CD4-positive, alpha-beta T cell (primary cell): ENCODE measurements around the gene IGF1R. TPM values are rescaled to one million over a fixed set of nuclear protein-coding genes. Genes with fewer than 3 reads are reported as not detected.

Experiments used
- ATAC-seq: fragments of 200-7000 bp; cut with Tn5 transposase; one replicate; pipeline ENCODE4 v1.10.0; 2022; ENCODE audit warnings: mild to moderate bottlenecking; ENCODE audit not compliant: poor library complexity
- CTCF ChIA-PET: fragments of 350-600 bp; sonication (Branson Sonifier 250); formaldehyde crosslinking; loops from one replicate; lab custom pipeline; 2021; ENCODE audit warnings: antibody characterized with exemption, inconsistent platforms; lab: Charles Lee
- POLR2A ChIA-PET: fragments of 350-600 bp; sonication (Branson Sonifier 250); formaldehyde crosslinking; loops from one replicate; lab custom pipeline; 2021; ENCODE audit warnings: antibody characterized with exemption, inconsistent platforms; lab: Charles Lee
- DNase-seq, 14 experiments: peaks; one replicate each; pipeline ENCODE4 v3.0.0-alpha.2; 2013 to 2020; ENCODE audit warnings: mixed read lengths in 2 of 14
- H3K27ac ChIP-seq, 2 donors: one replicate each; pipeline versions ENCODE4 v1.5.1 to v1.7.0; 2013; ENCODE audit warnings: low read length in 2 of 2, low read depth in 1 of 2, mild to moderate bottlenecking in 1 of 2
- H3K27me3 ChIP-seq, 2 experiments: 1 replicate in 1 of 2; 2 replicates in 1 of 2; pipeline versions ENCODE4 v1.6.1 to v1.7.0; 2013; ENCODE audit warnings: low read length in 2 of 2, control low read depth in 1 of 2, mild to moderate bottlenecking in 1 of 2, moderate library complexity in 1 of 2; ENCODE audit not compliant: insufficient read depth in 2 of 2, control insufficient read depth in 1 of 2
- H3K36me3 ChIP-seq: one replicate; pipeline ENCODE4 v1.6.1; 2013; ENCODE audit warnings: low read length, control low read depth; ENCODE audit not compliant: insufficient read depth
- H3K4me1 ChIP-seq: one replicate; pipeline ENCODE4 v1.6.1; 2013; ENCODE audit warnings: low read length, control low read depth; ENCODE audit not compliant: insufficient read depth
- H3K4me3 ChIP-seq: one replicate; pipeline ENCODE4 v1.5.1; 2013; ENCODE audit warnings: mild to moderate bottlenecking, low read length, moderate library complexity
- H3K9me3 ChIP-seq, 2 experiments: 1 replicate in 1 of 2; 2 replicates in 1 of 2; pipeline versions ENCODE4 v1.6.1 to v1.7.0; 2013; ENCODE audit warnings: low read length in 2 of 2, mild to moderate bottlenecking in 2 of 2, control low read depth in 1 of 2, moderate library complexity in 1 of 2; ENCODE audit not compliant: control insufficient read depth in 1 of 2, insufficient read depth in 1 of 2
- H3K27ac Mint-ChIP-seq: one replicate; pipeline ENCODE4 v1.8.0; 2020; ENCODE audit warnings: mixed read lengths
- H3K27me3 Mint-ChIP-seq: one replicate; pipeline ENCODE4 v1.8.0; 2021; ENCODE audit warnings: mixed read lengths
- H3K36me3 Mint-ChIP-seq: one replicate; pipeline ENCODE4 v1.8.0; 2021; ENCODE audit warnings: low read depth, mixed read lengths
- H3K4me1 Mint-ChIP-seq: one replicate; pipeline ENCODE4 v1.8.0; 2021; ENCODE audit warnings: low read depth, mixed read lengths
- H3K4me3 Mint-ChIP-seq: one replicate; pipeline ENCODE4 v1.8.0; 2020; ENCODE audit warnings: mild to moderate bottlenecking, mixed read lengths
- H3K9me3 Mint-ChIP-seq: one replicate; pipeline ENCODE4 v1.8.0; 2020; ENCODE audit warnings: mixed read lengths
- CTCF ChIP-seq: fragments of 200-600 bp; IDR thresholded peaks from one replicate; pipeline ENCODE4 v1.8.0; 2022; ENCODE audit warnings: antibody characterized with exemption, mild to moderate bottlenecking
- intact Hi-C, 2 experiments: fragments of 100-400 bp; cut with DNase I in 1 of 2; cut with micrococcal nuclease in 1 of 2; formaldehyde crosslinking; loops; one replicate each; pipeline versions ENCODE4 v1.15.1 to v1.9.0; 2023 to 2025; cut with DNase I, micrococcal nuclease
- total RNA-seq, 174 experiments: library from RNA in 2 of 174; stranded (reverse) in 2 of 174; gene quantifications; one replicate each; pipeline ENCODE4 v1.2.3 and lab custom pipeline; 2021 to 2026

The IGF1R gene
- total RNA-seq, 2 experiments from 2014 or later, result 39.2 to 40.3 TPM

- ATAC-seq (no peak), DNase-seq (no peak)
- intact Hi-C loops, result no loop called here
- Histone ChIP-seq H3K27ac (no peak overlapping the region), H3K4me3 (no peak overlapping the region), H3K9me3 (no peaks in the 10 kb centered on the region), H3K4me1 (no peaks in the 10 kb centered on the region), H3K36me3 (no peaks in the 10 kb centered on the region), H3K27me3 (no peaks in the 10 kb centered on the region)
- Mint-ChIP-seq H3K9me3 (no peaks in the 10 kb centered on the region), H3K4me3 (no peak overlapping the region), H3K27ac (no peak overlapping the region), H3K4me1 (peaks cover 57% of the 10 kb centered on the region), H3K36me3 (no peaks in the 10 kb centered on the region), H3K27me3 (no peaks in the 10 kb centered on the region)
- ChIA-PET POLR2A (no interaction called here), CTCF (no interaction called here)
- TF ChIP-seq CTCF, result no peak
These were observed 109.9 kb downstream of the IGF1R start for GRCh38 chr15:98758224-98758623.

GRCh38 chr15:98759277-98759676, 110.9 kb downstream of the IGF1R start:
- no peak overlapping the region for H3K4me3 Mint-ChIP-seq

GRCh38 chr15:98760112-98760826, 111.9 kb downstream of the IGF1R start:
- Histone ChIP-seq H3K27ac (no peak overlapping the region), H3K9me3 (no peaks in the 10 kb centered on the region), H3K36me3 (no peaks in the 10 kb centered on the region), H3K27me3 (no peaks in the 10 kb centered on the region), H3K4me3 (no peak overlapping the region), H3K4me1 (no peaks in the 10 kb centered on the region)
- ATAC-seq, result no peak
- Mint-ChIP-seq H3K4me1 (peaks cover 54% of the 10 kb centered on the region), H3K4me3 (no peak overlapping the region), H3K9me3 (no peaks in the 10 kb centered on the region), H3K27me3 (no peaks in the 10 kb centered on the region), H3K36me3 (no peaks in the 10 kb centered on the region), H3K27ac (no peak overlapping the region)
- ChIA-PET CTCF (interaction anchor here (0.6 to 1.3 kb wide), 5 partner anchors 10 to 173 kb away, joined by 3 to 5 read pairs (median 4); no protein-coding TSS in a partner anchor), POLR2A (interaction anchor here (0.6 kb wide), 1 partner anchor 10 kb away, joined by 5 read pairs; no protein-coding TSS in a partner anchor)
- no peak for TF ChIP-seq CTCF
- intact Hi-C loops, result no loop called here
- no peak for DNase-seq

More at GRCh38 chr15:98759277-98759676, 110.9 kb downstream of the IGF1R start:
- Mint-ChIP-seq H3K9me3 (no peaks in the 10 kb centered on the region), H3K4me1 (peaks cover 63% of the 10 kb centered on the region), H3K27ac (no peak overlapping the region), H3K27me3 (no peaks in the 10 kb centered on the region), H3K36me3 (no peaks in the 10 kb centered on the region)
- Histone ChIP-seq H3K27me3 (no peaks in the 10 kb centered on the region), H3K9me3 (no peaks in the 10 kb centered on the region), H3K4me1 (no peaks in the 10 kb centered on the region), H3K27ac (no peak overlapping the region), H3K4me3 (no peak overlapping the region), H3K36me3 (no peaks in the 10 kb centered on the region)
- DNase-seq, result no peak
- CTCF ChIA-PET, result interaction anchor here (1.0 to 1.2 kb wide), 2 partner anchors 9 to 20 kb away, joined by 3 read pairs; no protein-coding TSS in a partner anchor
- intact Hi-C loops, result no loop called here
- no peak for TF ChIP-seq CTCF
- no peak for ATAC-seq
- POLR2A ChIA-PET, result no interaction called here
